HG03097 (cell line): ENCODE data around the gene SLC6A16.

Experiments used
- ATAC-seq: cut with Tn5 transposase; IDR thresholded peaks from one replicate; pipeline ENCODE4 v1.9.1; 2021; ENCODE audit not compliant: unreplicated experiment, low FRiP score

Gene SLC6A16

GRCh38 chr19:49347191-49347590 lies 22.2 kb upstream of the SLC6A16 start:
- no peak for ATAC-seq

GRCh38 chr19:49344505-49345423 lies 19.8 kb upstream of the SLC6A16 start:
- ATAC-seq, result no peak

GRCh38 chr19:49343123-49343522 lies 18.1 kb upstream of the SLC6A16 start:
- no peak for ATAC-seq

- ATAC-seq, result no peak
Observed at GRCh38 chr19:49342291-49342721, 17.3 kb upstream of the SLC6A16 start.

GRCh38 chr19:49340865-49341718 lies 16.1 kb upstream of the SLC6A16 start:
- no peak for ATAC-seq

- peak; percentile 79 for ATAC-seq
Observed at GRCh38 chr19:49340069-49340864, 15.3 kb upstream of the SLC6A16 start.

GRCh38 chr19:49339301-49340068 lies 14.5 kb upstream of the SLC6A16 start:
- no peak for ATAC-seq

- no peak for ATAC-seq
Observed at GRCh38 chr19:49338691-49339300, 13.8 kb upstream of the SLC6A16 start.

GRCh38 chr19:49338023-49338677 lies 13.2 kb upstream of the SLC6A16 start:
- no peak for ATAC-seq

GRCh38 chr19:49337267-49338022 lies 12.5 kb upstream of the SLC6A16 start:
- no peak for ATAC-seq

- no peak for ATAC-seq
Observed at GRCh38 chr19:49336482-49337266, 11.7 kb upstream of the SLC6A16 start.

- no peak for ATAC-seq
Observed at GRCh38 chr19:49335784-49336481, 10.9 kb upstream of the SLC6A16 start.

- no peak for ATAC-seq
Observed at GRCh38 chr19:49335071-49335783, 10.2 kb upstream of the SLC6A16 start, which contains the start of gene CD37. TSS of gene CD37 (plus strand) at chr19:49335406. CDS start at chr19:49335541, 135 bp downstream.

GRCh38 chr19:49333811-49334288 lies 8.9 kb upstream of the SLC6A16 start:
- ATAC-seq, result peak; percentile 53

GRCh38 chr19:49333418-49333805 lies 8.4 kb upstream of the SLC6A16 start:
- no peak for ATAC-seq
